Loucy (cell line): ENCODE measurements around the gene FAM162A.

Experiments used
- EZH2phosphoT487 ChIP-seq: fragments of 200-600 bp; IDR thresholded peaks from 2 replicates; pipeline ENCODE4 v1.6.1; 2018; ENCODE audit warnings: antibody characterized with exemption, mild to moderate bottlenecking, moderate library complexity, borderline replicate concordance
- TF ChIP-seq, protein P1 (sequence below): fragments of 200-600 bp; sonication (generic); conservative IDR thresholded peaks from 2 replicates; pipeline ENCODE4 v1.5.1; 2014; ENCODE audit warnings: mild to moderate bottlenecking, antibody characterized with exemption, low read length

GRCh38 chr3:122435950-122436349 lies 52.0 kb downstream of the FAM162A start:
- TF ChIP-seq, protein P1, sequence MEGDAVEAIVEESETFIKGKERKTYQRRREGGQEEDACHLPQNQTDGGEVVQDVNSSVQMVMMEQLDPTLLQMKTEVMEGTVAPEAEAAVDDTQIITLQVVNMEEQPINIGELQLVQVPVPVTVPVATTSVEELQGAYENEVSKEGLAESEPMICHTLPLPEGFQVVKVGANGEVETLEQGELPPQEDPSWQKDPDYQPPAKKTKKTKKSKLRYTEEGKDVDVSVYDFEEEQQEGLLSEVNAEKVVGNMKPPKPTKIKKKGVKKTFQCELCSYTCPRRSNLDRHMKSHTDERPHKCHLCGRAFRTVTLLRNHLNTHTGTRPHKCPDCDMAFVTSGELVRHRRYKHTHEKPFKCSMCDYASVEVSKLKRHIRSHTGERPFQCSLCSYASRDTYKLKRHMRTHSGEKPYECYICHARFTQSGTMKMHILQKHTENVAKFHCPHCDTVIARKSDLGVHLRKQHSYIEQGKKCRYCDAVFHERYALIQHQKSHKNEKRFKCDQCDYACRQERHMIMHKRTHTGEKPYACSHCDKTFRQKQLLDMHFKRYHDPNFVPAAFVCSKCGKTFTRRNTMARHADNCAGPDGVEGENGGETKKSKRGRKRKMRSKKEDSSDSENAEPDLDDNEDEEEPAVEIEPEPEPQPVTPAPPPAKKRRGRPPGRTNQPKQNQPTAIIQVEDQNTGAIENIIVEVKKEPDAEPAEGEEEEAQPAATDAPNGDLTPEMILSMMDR = no peak
- no peak for TF ChIP-seq EZH2phosphoT487
